ENCODE data around the gene SDHB.

The SDHB gene

DNA sequence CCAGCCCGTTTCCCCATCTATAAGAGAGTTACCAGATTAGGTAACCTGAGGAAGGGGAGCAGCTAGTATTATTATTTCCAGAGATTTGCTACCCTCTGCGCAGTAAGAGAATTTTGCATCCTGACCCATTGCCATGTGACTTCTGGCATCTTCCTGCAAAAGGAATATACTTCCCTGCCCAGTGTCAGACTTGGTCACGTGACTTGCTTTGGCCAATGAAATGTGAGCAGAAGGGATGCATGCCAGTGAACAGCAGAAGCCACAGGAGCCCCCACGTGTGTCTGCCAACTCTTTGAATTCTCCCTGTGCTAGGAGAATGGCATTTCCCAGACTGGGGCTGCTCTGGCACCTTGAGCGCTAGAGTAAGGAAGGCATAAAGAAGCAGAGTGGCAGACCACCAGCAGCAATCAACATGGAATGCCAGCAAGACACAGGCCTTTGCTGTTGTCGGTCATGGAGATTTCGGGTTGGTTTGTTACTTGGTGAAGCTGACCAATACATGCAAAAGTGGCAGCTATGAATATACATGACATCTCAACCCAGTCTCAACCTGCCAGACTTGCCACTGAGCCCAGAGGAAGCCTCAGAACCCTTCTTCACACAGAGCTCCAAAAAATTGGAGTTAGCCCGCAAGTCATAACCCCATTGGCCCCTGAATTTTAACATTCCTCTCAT is 26.4 kb upstream of the SDHB start:
- no peaks in the 10 kb centered on the region for H3K9me3 ChIP-seq (ENCODE audit: insufficient read depth, low read depth, low read length)
- no peak overlapping the region for H3K4me3 ChIP-seq (ENCODE audit: low read length, poor library complexity, severe bottlenecking)
- TF ChIP-seq, protein P1, sequence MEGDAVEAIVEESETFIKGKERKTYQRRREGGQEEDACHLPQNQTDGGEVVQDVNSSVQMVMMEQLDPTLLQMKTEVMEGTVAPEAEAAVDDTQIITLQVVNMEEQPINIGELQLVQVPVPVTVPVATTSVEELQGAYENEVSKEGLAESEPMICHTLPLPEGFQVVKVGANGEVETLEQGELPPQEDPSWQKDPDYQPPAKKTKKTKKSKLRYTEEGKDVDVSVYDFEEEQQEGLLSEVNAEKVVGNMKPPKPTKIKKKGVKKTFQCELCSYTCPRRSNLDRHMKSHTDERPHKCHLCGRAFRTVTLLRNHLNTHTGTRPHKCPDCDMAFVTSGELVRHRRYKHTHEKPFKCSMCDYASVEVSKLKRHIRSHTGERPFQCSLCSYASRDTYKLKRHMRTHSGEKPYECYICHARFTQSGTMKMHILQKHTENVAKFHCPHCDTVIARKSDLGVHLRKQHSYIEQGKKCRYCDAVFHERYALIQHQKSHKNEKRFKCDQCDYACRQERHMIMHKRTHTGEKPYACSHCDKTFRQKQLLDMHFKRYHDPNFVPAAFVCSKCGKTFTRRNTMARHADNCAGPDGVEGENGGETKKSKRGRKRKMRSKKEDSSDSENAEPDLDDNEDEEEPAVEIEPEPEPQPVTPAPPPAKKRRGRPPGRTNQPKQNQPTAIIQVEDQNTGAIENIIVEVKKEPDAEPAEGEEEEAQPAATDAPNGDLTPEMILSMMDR (conservative IDR thresholded peaks at IDR 0.05; ENCODE audit: low read length), result no peak
- TF ChIP-seq EZH2phosphoT487 (IDR thresholded peaks at IDR 0.05; ENCODE audit: borderline replicate concordance), result no peak
- no peaks in the 10 kb centered on the region for H3F3A ChIP-seq (ENCODE audit: low read depth)
- H3K4me2 ChIP-seq (ENCODE audit: low read depth, low read length, poor library complexity, severe bottlenecking), result no peak overlapping the region
- H3K9me2 ChIP-seq (replicated peaks; ENCODE audit: low read depth, low read length), result no peaks in the 10 kb centered on the region
- H2AFZ ChIP-seq (ENCODE audit: low read length), result no peak overlapping the region
- no peaks in the 10 kb centered on the region for H3K4me1 ChIP-seq (ENCODE audit: insufficient read depth, low read length, poor library complexity, severe bottlenecking)
- no peak overlapping the region for H3K9ac ChIP-seq (ENCODE audit: low read depth, low read length, poor library complexity, severe bottlenecking)
- H3K79me2 ChIP-seq (ENCODE audit: insufficient read depth, low read length), result no peaks in the 10 kb centered on the region
- no peaks in the 10 kb centered on the region for H3K36me3 ChIP-seq (ENCODE audit: insufficient read depth, low read length)
- no peaks in the 10 kb centered on the region for H3K27me3 ChIP-seq (ENCODE audit: insufficient read depth, low read length, poor library complexity, severe bottlenecking)
- no peaks in the 10 kb centered on the region for H4K20me1 ChIP-seq (ENCODE audit: insufficient read depth, low read length, poor library complexity, severe bottlenecking)

DNA sequence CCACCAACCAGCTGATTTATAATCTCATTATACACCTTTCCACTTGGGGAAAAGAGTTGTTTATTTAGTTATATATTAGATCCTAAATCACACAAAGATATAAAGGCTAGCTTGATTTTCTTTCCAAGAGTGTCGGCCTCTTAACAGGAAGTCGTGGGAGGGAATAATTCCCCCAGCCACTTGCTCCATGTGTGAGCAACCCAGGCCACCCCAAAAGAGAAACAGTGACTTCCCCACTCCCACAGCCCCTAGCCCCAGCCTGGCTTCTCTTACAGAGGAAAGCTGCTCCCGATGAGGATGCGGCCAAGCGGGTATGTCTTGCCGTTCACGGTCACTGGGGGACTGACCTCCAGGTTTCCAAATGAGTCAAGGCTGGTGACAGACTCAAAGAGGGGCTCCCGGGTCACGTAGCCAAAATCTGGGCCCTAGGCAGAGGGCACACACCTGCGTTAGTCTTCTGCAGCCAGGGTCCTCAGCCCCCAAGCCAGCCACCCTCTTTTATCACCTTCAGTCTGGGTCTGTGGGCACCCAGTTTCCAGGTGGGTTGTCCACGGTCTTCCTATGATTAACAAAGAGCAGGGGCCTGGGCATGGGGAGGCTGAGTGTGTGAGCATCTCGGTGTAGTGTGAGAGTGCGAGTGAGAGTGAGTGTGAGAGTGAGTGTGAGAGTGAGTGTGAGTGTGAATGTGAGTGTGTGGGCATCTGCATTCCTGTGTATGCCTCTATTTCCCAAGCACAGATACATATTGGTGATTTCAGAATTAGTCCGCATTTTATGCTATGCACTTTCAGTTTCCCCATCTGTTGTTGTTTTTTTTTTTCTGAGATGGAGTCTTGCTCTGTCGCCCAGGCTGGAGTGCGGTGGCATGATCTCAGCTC is 25.4 kb upstream of the SDHB start:
- no peaks in the 10 kb centered on the region for H4K20me1 ChIP-seq (ENCODE audit: insufficient read depth, low read length, poor library complexity, severe bottlenecking)
- H3K79me2 ChIP-seq (ENCODE audit: insufficient read depth, low read length), result no peaks in the 10 kb centered on the region
- no peaks in the 10 kb centered on the region for H3K9me2 ChIP-seq (replicated peaks; ENCODE audit: low read depth, low read length)
- H3K36me3 ChIP-seq (ENCODE audit: insufficient read depth, low read length), result no peaks in the 10 kb centered on the region
- no peak overlapping the region for H3K4me2 ChIP-seq (ENCODE audit: low read depth, low read length, poor library complexity, severe bottlenecking)
- no peaks in the 10 kb centered on the region for H3F3A ChIP-seq (ENCODE audit: low read depth)
- H3K9me3 ChIP-seq (ENCODE audit: insufficient read depth, low read depth, low read length), result no peaks in the 10 kb centered on the region
- no peak overlapping the region for H3K9ac ChIP-seq (ENCODE audit: low read depth, low read length, poor library complexity, severe bottlenecking)
- H2AFZ ChIP-seq (ENCODE audit: low read length), result no peak overlapping the region
- H3K4me3 ChIP-seq (ENCODE audit: low read length, poor library complexity, severe bottlenecking), result no peak overlapping the region
- H3K27me3 ChIP-seq (ENCODE audit: insufficient read depth, low read length, poor library complexity, severe bottlenecking), result no peaks in the 10 kb centered on the region
- TF ChIP-seq, protein P1 (conservative IDR thresholded peaks at IDR 0.05; ENCODE audit: low read length), result no peak
- no peak for TF ChIP-seq EZH2phosphoT487 (IDR thresholded peaks at IDR 0.05; ENCODE audit: borderline replicate concordance)
- H3K4me1 ChIP-seq (ENCODE audit: insufficient read depth, low read length, poor library complexity, severe bottlenecking), result no peaks in the 10 kb centered on the region

DNA sequence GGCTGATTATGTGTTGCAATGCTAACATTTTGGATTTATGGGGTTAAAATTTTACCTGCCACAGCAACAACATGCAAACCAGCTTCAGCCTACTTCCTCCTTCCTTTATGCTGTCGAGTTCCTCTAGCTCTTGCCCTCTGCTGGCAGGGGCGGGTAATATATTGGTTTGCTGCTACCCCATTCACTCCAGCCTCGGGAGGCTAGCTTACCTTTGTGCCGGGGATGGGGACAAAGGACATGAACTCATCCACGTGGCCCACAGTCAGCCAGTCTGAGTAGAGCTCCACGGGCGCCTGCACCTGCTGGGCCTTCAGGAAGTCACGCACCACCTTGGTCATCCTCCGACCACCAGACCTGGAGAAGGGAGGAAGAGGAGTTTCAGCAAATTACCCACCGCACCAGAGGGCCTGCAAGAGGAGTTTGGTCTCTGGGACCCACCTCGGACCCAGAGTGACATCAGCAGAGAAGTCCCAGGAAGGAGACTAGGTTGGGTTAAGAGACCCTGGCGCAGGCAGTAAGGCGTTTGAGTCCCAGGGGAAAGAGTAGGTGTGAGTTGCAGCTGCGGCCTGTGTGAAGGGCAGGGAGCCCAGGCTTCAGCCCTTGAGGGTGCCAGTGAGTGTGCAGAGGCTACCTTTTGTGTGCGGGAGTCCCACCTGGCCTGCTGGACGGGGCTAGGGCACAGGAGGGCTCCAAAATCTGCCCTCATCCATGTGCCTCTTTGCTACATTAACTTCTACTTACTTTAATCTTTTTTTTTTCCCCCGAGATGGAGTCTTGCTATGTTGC is 21.8 kb upstream of the SDHB start:
- Histone ChIP-seq H3F3A (ENCODE audit: low read depth) (no peaks in the 10 kb centered on the region), H3K9ac (ENCODE audit: low read depth, low read length, poor library complexity, severe bottlenecking) (no peak overlapping the region), H3K36me3 (ENCODE audit: insufficient read depth, low read length) (no peaks in the 10 kb centered on the region), H3K27me3 (ENCODE audit: insufficient read depth, low read length, poor library complexity, severe bottlenecking) (no peaks in the 10 kb centered on the region), H4K20me1 (ENCODE audit: insufficient read depth, low read length, poor library complexity, severe bottlenecking) (no peaks in the 10 kb centered on the region), H3K9me2 (replicated peaks; ENCODE audit: low read depth, low read length) (no peaks in the 10 kb centered on the region), H2AFZ (ENCODE audit: low read length) (no peak overlapping the region), H3K4me3 (ENCODE audit: low read length, poor library complexity, severe bottlenecking) (no peak overlapping the region), H3K4me2 (ENCODE audit: low read depth, low read length, poor library complexity, severe bottlenecking) (no peak overlapping the region), H3K9me3 (ENCODE audit: insufficient read depth, low read depth, low read length) (no peaks in the 10 kb centered on the region), H3K4me1 (ENCODE audit: insufficient read depth, low read length, poor library complexity, severe bottlenecking) (no peaks in the 10 kb centered on the region), H3K79me2 (ENCODE audit: insufficient read depth, low read length) (no peaks in the 10 kb centered on the region)
- TF ChIP-seq, protein P1 (conservative IDR thresholded peaks at IDR 0.05; ENCODE audit: low read length), result peak; percentile 51
- TF ChIP-seq EZH2phosphoT487 (IDR thresholded peaks at IDR 0.05; ENCODE audit: borderline replicate concordance), result no peak
